Neural crest cell (in vitro differentiated cells): ENCODE data around the gene VASP. TPM values are rescaled to one million over a fixed set of nuclear protein-coding genes. Genes with fewer than 3 reads are reported as not detected.

Source experiments
- DNase-seq: peaks from one replicate; pipeline ENCODE4 v3.0.0; 2021; ENCODE audit warnings: low read depth, mixed read lengths, low spot score
- H3K27ac Mint-ChIP-seq: one replicate; pipeline ENCODE4 v1.8.0; 2021; ENCODE audit warnings: mild to moderate bottlenecking, mixed read lengths; ENCODE audit not compliant: unreplicated experiment
- H3K27me3 Mint-ChIP-seq: 2 replicates; pipeline ENCODE4 v1.8.0; 2021; ENCODE audit warnings: low read depth, mild to moderate bottlenecking, mixed read lengths
- H3K36me3 Mint-ChIP-seq: 2 replicates; pipeline ENCODE4 v1.8.0; 2021; ENCODE audit warnings: low read depth, mild to moderate bottlenecking, mixed read lengths
- H3K4me1 Mint-ChIP-seq: 2 replicates; pipeline ENCODE4 v1.8.0; 2021; ENCODE audit warnings: mixed read lengths
- H3K4me3 Mint-ChIP-seq: one replicate; pipeline ENCODE4 v1.8.0; 2021; ENCODE audit warnings: mild to moderate bottlenecking, mixed read lengths
- H3K9me3 Mint-ChIP-seq: 2 replicates; pipeline ENCODE4 v1.8.0; 2021; ENCODE audit warnings: mixed read lengths
- total RNA-seq: library from RNA; stranded (reverse); gene quantifications from 2 replicates; pipeline ENCODE4 v1.2.1, GENCODE V29; 2021
- TF ChIP-seq, protein P1 (sequence below): fragments of 200-600 bp; sonication (generic); conservative IDR thresholded peaks from 2 replicates; pipeline ENCODE4 v1.5.0; 2021; ENCODE audit warnings: antibody characterized with exemption, mild to moderate bottlenecking

VASP gene
- total RNA-seq, 1 donor from 2014 or later: 49.9 TPM

DNA sequence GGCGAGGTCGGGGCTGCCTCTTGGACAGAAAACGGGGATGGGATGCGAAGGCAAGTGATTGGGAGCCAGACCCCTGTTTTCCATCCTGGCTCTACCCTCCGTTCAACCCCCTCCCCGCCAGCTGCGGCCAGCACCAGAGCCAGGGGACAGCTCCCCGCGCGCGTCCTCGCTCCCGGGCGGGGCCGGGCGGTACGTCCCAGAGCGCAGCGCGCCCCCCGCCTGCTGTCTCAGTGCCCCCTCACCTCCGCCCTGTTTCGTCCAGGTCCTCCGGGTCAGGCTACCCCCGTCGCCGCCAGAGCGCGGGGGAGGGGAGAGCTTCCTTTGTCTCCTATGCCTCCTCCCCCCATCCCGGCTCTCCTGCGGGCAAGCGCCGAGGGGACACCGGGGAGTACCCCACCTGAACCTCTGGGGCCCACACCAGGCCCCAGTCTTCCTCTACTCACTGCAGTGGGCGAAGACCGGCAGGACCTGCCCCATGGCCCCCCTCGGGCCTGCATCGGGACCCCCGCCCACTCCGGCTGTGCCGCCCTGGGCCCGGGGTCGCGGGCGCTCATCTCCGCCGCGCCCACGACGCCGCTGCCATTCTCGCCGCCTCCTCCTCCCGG is 10.8 kb upstream of the VASP start:
- peak; percentile 64 for DNase-seq
- peaks cover 59% of the 10 kb centered on the region for H3K27me3 Mint-ChIP-seq
- peak overlapping the region; percentile 60 for H3K4me3 Mint-ChIP-seq
- peaks cover 48% of the 10 kb centered on the region for H3K4me1 Mint-ChIP-seq
- H3K27ac Mint-ChIP-seq: no peak overlapping the region
- TF ChIP-seq, protein P1, sequence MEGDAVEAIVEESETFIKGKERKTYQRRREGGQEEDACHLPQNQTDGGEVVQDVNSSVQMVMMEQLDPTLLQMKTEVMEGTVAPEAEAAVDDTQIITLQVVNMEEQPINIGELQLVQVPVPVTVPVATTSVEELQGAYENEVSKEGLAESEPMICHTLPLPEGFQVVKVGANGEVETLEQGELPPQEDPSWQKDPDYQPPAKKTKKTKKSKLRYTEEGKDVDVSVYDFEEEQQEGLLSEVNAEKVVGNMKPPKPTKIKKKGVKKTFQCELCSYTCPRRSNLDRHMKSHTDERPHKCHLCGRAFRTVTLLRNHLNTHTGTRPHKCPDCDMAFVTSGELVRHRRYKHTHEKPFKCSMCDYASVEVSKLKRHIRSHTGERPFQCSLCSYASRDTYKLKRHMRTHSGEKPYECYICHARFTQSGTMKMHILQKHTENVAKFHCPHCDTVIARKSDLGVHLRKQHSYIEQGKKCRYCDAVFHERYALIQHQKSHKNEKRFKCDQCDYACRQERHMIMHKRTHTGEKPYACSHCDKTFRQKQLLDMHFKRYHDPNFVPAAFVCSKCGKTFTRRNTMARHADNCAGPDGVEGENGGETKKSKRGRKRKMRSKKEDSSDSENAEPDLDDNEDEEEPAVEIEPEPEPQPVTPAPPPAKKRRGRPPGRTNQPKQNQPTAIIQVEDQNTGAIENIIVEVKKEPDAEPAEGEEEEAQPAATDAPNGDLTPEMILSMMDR: no peak
- H3K36me3 Mint-ChIP-seq: no peaks in the 10 kb centered on the region
- no peaks in the 10 kb centered on the region for H3K9me3 Mint-ChIP-seq

DNA sequence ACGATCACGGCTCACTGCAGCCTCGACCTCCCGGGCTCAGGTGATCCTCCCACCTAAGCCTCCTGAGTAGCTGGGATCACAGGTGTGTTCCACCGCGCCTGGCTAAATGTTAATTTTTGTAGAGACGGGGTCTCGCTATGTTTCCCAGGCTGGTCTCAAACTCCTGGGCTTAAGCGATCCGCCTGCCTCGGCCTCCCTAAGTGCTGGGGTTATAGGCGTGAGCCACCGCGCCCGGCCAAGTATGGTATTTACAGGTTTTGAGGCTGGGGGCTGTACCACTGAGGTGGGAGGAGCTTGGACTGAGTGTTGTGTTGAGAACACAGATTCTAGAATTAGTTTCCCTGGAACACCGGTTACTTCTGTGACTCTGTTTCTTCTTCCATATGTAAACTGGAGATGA is 9.5 kb upstream of the VASP start:
- Mint-ChIP-seq H3K27ac (no peak overlapping the region), H3K9me3 (no peaks in the 10 kb centered on the region), H3K27me3 (peaks cover 71% of the 10 kb centered on the region), H3K36me3 (no peaks in the 10 kb centered on the region), H3K4me1 (peaks cover 39% of the 10 kb centered on the region), H3K4me3 (peak overlapping the region; percentile 64)
- TF ChIP-seq, protein P1: no peak
- no peak for DNase-seq

DNA sequence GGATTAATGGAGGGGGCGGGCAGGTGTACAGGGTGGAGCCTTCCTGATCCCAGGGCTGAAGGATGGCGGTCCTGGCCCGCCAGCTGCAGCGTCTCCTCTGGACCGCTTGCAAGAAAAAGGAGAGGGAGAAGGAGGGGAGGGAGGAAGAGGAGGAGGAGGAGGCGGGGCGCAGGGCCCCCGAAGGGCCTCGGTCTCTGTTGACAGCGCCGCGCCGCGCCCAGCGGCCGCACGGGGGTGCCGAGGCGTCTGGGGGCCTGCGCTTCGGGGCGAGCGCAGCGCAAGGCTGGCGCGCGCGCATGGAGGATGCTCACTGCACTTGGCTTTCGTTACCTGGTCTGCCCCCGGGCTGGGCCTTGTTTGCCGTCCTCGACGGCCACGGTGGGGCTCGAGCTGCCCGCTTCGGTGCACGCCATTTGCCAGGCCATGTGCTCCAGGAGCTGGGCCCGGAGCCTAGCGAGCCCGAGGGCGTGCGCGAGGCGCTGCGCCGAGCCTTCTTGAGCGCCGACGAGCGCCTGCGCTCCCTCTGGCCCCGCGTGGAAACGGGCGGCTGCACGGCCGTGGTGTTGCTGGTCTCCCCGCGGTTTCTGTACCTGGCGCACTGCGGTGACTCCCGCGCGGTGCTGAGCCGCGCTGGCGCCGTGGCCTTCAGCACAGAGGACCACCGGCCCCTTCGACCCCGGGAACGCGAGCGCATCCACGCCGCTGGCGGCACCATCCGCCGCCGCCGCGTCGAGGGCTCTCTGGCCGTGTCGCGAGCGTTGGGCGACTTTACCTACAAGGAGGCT is 8.7 kb upstream of the VASP start, which contains the start of gene PPM1N:
PPM1N (plus strand) TSS at position 33 of the 785 bp plus-strand sequence; CDS start at position 63, 30 bp downstream.
- Mint-ChIP-seq H3K36me3 (no peaks in the 10 kb centered on the region), H3K4me1 (peaks cover 36% of the 10 kb centered on the region), H3K4me3 (peak within 1 kb of the TSS; percentile 86), H3K27ac (no peak within 1 kb of the TSS), H3K27me3 (peaks cover 72% of the 10 kb centered on the region), H3K9me3 (no peaks in the 10 kb centered on the region)
- TF ChIP-seq, protein P1: no peak
- peak; percentile 30 for DNase-seq

DNA sequence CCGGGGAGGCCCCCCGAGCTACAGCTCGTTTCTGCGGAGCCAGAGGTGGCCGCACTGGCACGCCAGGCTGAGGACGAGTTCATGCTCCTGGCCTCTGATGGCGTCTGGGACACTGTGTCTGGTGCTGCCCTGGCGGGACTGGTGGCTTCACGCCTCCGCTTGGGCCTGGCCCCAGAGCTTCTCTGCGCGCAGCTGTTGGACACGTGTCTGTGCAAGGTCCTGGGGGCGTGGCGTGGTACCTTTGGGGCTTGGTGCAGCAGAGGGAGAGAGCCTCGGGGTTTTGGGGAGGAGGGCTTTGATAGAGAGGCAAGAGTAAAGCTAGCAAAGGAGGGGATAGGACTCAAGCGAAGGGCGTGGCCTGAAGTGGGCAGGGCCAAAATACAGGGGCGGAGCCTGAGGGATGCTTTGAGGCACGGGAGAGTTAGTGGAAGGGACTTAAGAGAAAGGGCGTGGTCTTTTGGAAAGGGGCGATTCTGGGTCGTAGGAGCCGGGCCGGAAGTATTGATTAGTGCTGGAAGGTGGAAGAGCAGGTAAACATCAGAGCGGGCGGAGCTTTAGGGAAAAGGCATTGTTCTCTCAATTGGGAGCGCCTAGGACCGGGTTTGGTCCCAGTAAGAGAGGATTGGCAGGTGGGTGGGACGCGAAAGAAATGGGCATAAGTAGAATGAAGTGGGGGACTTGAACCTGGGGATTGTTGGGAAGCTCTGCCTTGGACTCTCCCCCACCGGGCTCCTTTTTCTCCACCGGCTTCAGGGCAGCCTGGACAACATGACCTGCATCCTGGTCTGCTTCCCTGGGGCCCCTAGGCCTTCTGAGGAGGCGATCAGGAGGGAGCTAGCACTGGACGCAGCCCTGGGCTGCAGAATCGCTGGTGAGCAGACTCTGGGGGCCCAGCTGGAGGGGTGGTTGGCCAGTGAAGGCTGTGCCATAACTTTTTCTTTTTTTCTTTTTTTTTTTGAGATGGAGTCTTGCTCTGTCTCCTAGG is 7.8 kb upstream of the VASP start:
- H3K27me3 Mint-ChIP-seq: peaks cover 76% of the 10 kb centered on the region

More for the DNA sequence above, 7.8 kb upstream of the VASP start:
- H3K9me3 Mint-ChIP-seq: no peaks in the 10 kb centered on the region
- peaks cover 31% of the 10 kb centered on the region for H3K4me1 Mint-ChIP-seq
- H3K27ac Mint-ChIP-seq: no peak overlapping the region
- DNase-seq: peak; percentile 23
- H3K36me3 Mint-ChIP-seq: no peaks in the 10 kb centered on the region
- H3K4me3 Mint-ChIP-seq: peak overlapping the region; percentile 50
- TF ChIP-seq, protein P1: no peak
